ENCODE data around the gene POU2AF3.
"Not testable (repeated sequence)": the region's sequence is repeated elsewhere in the genome, so short reads cannot be mapped to it uniquely, and the experiment has no call there.

The POU2AF3 gene

DNA sequence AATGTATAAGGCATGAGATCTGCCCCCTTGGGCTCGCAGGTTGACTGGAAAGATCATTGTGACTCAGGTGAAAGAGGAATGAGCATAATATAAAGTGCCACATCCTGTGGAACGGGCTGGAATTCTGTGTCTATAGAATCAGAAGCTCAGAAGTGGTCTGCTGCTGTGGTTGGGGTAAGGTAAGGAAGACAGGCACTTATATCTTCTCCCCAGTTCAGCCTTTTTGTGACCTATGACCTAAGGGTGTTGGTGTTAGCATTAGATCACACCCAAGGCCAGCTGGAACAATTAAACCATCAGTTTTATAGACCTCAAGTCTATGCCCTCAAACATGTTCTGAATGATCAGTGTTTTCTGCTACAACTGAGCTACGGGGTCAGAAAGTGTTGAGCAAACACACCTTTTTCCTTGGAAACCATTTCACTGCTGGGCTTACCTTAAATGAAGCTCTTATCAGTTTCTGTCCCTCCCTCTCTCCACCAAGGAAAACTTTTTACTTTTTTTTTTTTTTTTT, 15.7 kb upstream of the POU2AF3 start:
- TF ChIP-seq, protein P1, sequence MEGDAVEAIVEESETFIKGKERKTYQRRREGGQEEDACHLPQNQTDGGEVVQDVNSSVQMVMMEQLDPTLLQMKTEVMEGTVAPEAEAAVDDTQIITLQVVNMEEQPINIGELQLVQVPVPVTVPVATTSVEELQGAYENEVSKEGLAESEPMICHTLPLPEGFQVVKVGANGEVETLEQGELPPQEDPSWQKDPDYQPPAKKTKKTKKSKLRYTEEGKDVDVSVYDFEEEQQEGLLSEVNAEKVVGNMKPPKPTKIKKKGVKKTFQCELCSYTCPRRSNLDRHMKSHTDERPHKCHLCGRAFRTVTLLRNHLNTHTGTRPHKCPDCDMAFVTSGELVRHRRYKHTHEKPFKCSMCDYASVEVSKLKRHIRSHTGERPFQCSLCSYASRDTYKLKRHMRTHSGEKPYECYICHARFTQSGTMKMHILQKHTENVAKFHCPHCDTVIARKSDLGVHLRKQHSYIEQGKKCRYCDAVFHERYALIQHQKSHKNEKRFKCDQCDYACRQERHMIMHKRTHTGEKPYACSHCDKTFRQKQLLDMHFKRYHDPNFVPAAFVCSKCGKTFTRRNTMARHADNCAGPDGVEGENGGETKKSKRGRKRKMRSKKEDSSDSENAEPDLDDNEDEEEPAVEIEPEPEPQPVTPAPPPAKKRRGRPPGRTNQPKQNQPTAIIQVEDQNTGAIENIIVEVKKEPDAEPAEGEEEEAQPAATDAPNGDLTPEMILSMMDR (IDR thresholded peaks at IDR 0.05; ENCODE audit: borderline replicate concordance, control extremely low read depth, extremely low read depth, insufficient read depth, missing control alignments): no peak
- DNase-seq (ENCODE audit: low spot score): no peak
- in situ Hi-C loops (cut with MboI; ENCODE audit: low sequenced_read_pairs, unreplicated experiment): loop anchor here (5.0 kb wide), 1 partner anchor 145 kb away; no protein-coding TSS in a partner anchor

GRCh38 chr11:111283945-111284481, 14.3 kb upstream of the POU2AF3 start:
- TF ChIP-seq, protein P1 (IDR thresholded peaks at IDR 0.05; ENCODE audit: borderline replicate concordance, control extremely low read depth, extremely low read depth, insufficient read depth, missing control alignments): no peak
- no peak for DNase-seq (ENCODE audit: low spot score)
- in situ Hi-C loops (cut with MboI; ENCODE audit: low sequenced_read_pairs, unreplicated experiment): loop anchor here (5.0 kb wide), 1 partner anchor 143 kb away; no protein-coding TSS in a partner anchor

- TF ChIP-seq, protein P1 (IDR thresholded peaks at IDR 0.05; ENCODE audit: borderline replicate concordance, control extremely low read depth, extremely low read depth, insufficient read depth, missing control alignments): no peak
- DNase-seq (ENCODE audit: low spot score): no peak
- in situ Hi-C loops (cut with MboI; ENCODE audit: low sequenced_read_pairs, unreplicated experiment): no loop called here
These were observed 12.9 kb upstream of the POU2AF3 start for GRCh38 chr11:111285189-111286091.

DNA sequence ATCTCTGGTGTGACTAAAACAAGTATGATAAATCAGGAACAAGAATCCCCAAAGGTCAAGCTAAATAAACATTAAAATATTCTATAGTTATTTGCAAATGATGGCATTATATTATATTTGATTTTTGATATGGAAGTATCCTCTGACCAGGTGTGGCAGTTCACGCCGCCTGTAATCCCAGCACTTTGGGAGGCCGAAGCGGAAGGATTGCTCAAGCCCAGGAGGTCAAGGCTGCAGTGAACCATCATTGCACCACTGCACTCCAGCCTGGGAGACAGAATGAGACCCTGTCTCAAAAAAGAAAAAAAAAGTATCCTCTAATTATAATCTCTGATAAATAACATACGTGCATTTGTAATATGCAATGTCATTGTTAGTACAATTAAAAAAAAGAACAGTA, 6.6 kb upstream of the POU2AF3 start:
- DNase-seq (ENCODE audit: low spot score): no peak
- TF ChIP-seq, protein P1 (IDR thresholded peaks at IDR 0.05; ENCODE audit: borderline replicate concordance, control extremely low read depth, extremely low read depth, insufficient read depth, missing control alignments): no peak
- in situ Hi-C loops (cut with MboI; ENCODE audit: low sequenced_read_pairs, unreplicated experiment): no loop called here

GRCh38 chr11:111292408-111292807, 5.9 kb upstream of the POU2AF3 start:
- in situ Hi-C loops (cut with MboI; ENCODE audit: low sequenced_read_pairs, unreplicated experiment); DNase-seq (ENCODE audit: low spot score): not testable (repeated sequence)

DNA sequence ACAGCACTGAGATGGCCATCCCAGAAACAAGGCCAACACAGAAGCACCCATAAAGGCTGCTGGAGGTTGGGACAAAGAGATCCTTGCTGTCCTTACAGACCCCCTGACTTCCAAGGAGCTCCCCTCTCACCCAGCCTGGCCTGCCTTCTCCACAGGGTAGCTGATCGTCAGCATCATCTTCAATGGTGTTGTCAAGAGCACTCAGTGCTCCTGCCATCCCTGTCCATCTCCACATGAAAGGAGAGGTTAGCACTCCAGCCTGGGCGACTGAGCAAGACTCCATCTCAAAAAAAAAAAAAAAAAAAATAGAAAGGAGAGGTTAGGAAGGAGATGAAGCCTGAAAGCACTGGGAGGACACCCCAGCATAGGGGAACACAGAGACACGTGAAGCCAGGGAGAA, 2.1 kb upstream of the POU2AF3 start:
- no peak for DNase-seq (ENCODE audit: low spot score)
- TF ChIP-seq, protein P1 (IDR thresholded peaks at IDR 0.05; ENCODE audit: borderline replicate concordance, control extremely low read depth, extremely low read depth, insufficient read depth, missing control alignments): no peak
- in situ Hi-C loops (cut with MboI; ENCODE audit: low sequenced_read_pairs, unreplicated experiment): no loop called here

- in situ Hi-C loops (cut with MboI; ENCODE audit: low sequenced_read_pairs, unreplicated experiment): no loop called here
These were observed 650 bp upstream of the POU2AF3 start for GRCh38 chr11:111297696-111298095.

More at GRCh38 chr11:111297696-111298095, 650 bp upstream of the POU2AF3 start:
- no peak for DNase-seq (ENCODE audit: low spot score)
- TF ChIP-seq, protein P1 (IDR thresholded peaks at IDR 0.05; ENCODE audit: borderline replicate concordance, control extremely low read depth, extremely low read depth, insufficient read depth, missing control alignments): no peak
